Prostate gland (tissue), 2 donors: ENCODE results near the gene STK16. TPM values are rescaled to one million over a fixed set of nuclear protein-coding genes. Genes with fewer than 3 reads are reported as not detected.

ENCODE experiments used
- DNase-seq: peaks from one replicate; pipeline ENCODE4 v3.0.0-alpha.2; 2019; ENCODE audit warnings: low spot score
- H3K27ac ChIP-seq, 2 donors: fragments of 200-600 bp; sonication (generic); 2 replicates each; pipeline ENCODE4 v1.5.1; 2017 to 2019
- H3K27me3 ChIP-seq: fragments of 200-600 bp; sonication (generic); replicated peaks from 2 replicates; pipeline ENCODE4 v1.5.1; 2019; ENCODE audit not compliant: insufficient read depth
- H3K36me3 ChIP-seq, 2 donors: fragments of 200-600 bp; sonication (generic); 1 replicate in 1 of 2; 2 replicates in 1 of 2; pipeline versions ENCODE4 v1.5.1 to v1.8.1; 2017 to 2019
- H3K4me1 ChIP-seq: fragments of 200-600 bp; sonication (generic); replicated peaks from 2 replicates; pipeline ENCODE4 v1.5.1; 2019
- H3K4me3 ChIP-seq, 2 donors: fragments of 200-600 bp; sonication (generic); 2 replicates each; pipeline ENCODE4 v1.5.1; 2017 to 2019
- H3K9me3 ChIP-seq: fragments of 200-600 bp; sonication (generic); 2 replicates; pipeline ENCODE4 v1.5.1; 2017
- CTCF ChIP-seq, 4 experiments: fragments of 200-600 bp in 2 of 4; fragments of 450-650 bp in 2 of 4; sonication (generic) in 2 of 4; IDR thresholded peaks; 1 replicate in 3 of 4; 2 replicates in 1 of 4; pipeline ENCODE4 v1.5.1; 2016 to 2019; ENCODE audit warnings: antibody characterized with exemption in 4 of 4, mild to moderate bottlenecking in 2 of 4, moderate library complexity in 2 of 4
- POLR2A ChIP-seq: fragments of 450-650 bp; IDR thresholded peaks from one replicate; pipeline ENCODE4 v1.6.1; 2016; ENCODE audit warnings: antibody characterized with exemption, mild to moderate bottlenecking
- POLR2AphosphoS5 ChIP-seq: sonication (generic); formaldehyde crosslinking; IDR thresholded peaks from one replicate; pipeline ENCODE4 v1.6.1; 2017; ENCODE audit warnings: antibody characterized with exemption
- WGBS: methylation state at CpG from one replicate; pipeline ENCODE4 v1.1.5; 2018; 5-methylcytosine and 5-hydroxymethylcytosine counted together
- intact Hi-C: fragments of 100-400 bp; cut with DNase I; formaldehyde crosslinking; loops from one replicate; pipeline ENCODE4 v1.14.2; 2022
- total RNA-seq, 2 donors: library from RNA; depleted of rRNA; stranded (reverse); fragments of >200 nt; gene quantifications; one replicate each; pipeline ENCODE4 v1.1.0, GENCODE V29; 2016

The STK16 gene
- total RNA-seq, 2 donors from 2014 or later = 20.5 to 26.1 TPM

- peaks cover 22% of the 10 kb centered on the region for H3K4me1 ChIP-seq
- H3K27ac ChIP-seq = peak within 1 kb of the TSS; percentile 88 to 89
- intact Hi-C loops = loop anchor here (5.0 to 10.0 kb wide), 2 partner anchors 42 to 76 kb away; partner anchors contain the start of genes CNPPD1 and RETREG2
- DNase-seq = peak; percentile 96
- H3K27me3 ChIP-seq = no peaks in the 10 kb centered on the region
- 6% methylated on average over 62 of the region's 71 CpGs for WGBS
- H3K9me3 ChIP-seq = no peaks in the 10 kb centered on the region
- TF ChIP-seq POLR2AphosphoS5 (peak; percentile 94), CTCF (IDR thresholded peaks at IDR 0.05) (no peak), POLR2A (peak; percentile 92)
- peaks cover 23 to 33% of the 10 kb centered on the region in 2 donors for H3K36me3 ChIP-seq
- peak within 1 kb of the TSS; percentile 42 to 46 for H3K4me3 ChIP-seq
Observed at GRCh38 chr2:219218732-219219701, 26.3 kb upstream of the STK16 start, which contains the start of gene ABCB6. ABCB6 (minus strand) TSS chr2:219218958; CDS start chr2:219218673, 285 bp downstream.

GRCh38 chr2:219219784-219220532 is 25.3 kb upstream of the STK16 start:
- intact Hi-C loops = loop anchor here (5.0 to 10.0 kb wide), 2 partner anchors 43 to 75 kb away; partner anchors contain the start of genes CNPPD1 and RETREG2

GRCh38 chr2:219220652-219221402 is 24.5 kb upstream of the STK16 start:
- no peak for DNase-seq
- Histone ChIP-seq H3K4me3 (no peak overlapping the region), H3K9me3 (no peaks in the 10 kb centered on the region), H3K27ac (no peak overlapping the region), H3K36me3 (peaks cover 26 to 32% of the 10 kb centered on the region in 2 donors), H3K27me3 (no peaks in the 10 kb centered on the region), H3K4me1 (peaks cover 22% of the 10 kb centered on the region)
- intact Hi-C loops = no loop called here
- TF ChIP-seq POLR2A (no peak), CTCF (IDR thresholded peaks at IDR 0.05) (no peak), POLR2AphosphoS5 (no peak)
- WGBS = 87% methylated on average over 19 of the region's 19 CpGs

More at GRCh38 chr2:219219784-219220532, 25.3 kb upstream of the STK16 start:
- no peaks in the 10 kb centered on the region for H3K27me3 ChIP-seq
- peaks cover 22% of the 10 kb centered on the region for H3K4me1 ChIP-seq
- no peak for TF ChIP-seq POLR2A
- TF ChIP-seq POLR2AphosphoS5 = no peak
- no peaks in the 10 kb centered on the region for H3K9me3 ChIP-seq
- 83% methylated on average over 17 of the region's 18 CpGs for WGBS
- H3K27ac ChIP-seq = peak overlapping the region in 1 of 2 donors; percentile 88
- H3K4me3 ChIP-seq = no peak overlapping the region
- no peak for DNase-seq
- H3K36me3 ChIP-seq = peaks cover 25 to 32% of the 10 kb centered on the region in 2 donors

GRCh38 chr2:219221957-219222518 is 23.2 kb upstream of the STK16 start:
- 93% methylated on average over 16 of the region's 16 CpGs for WGBS
- Histone ChIP-seq H3K27me3 (no peaks in the 10 kb centered on the region), H3K4me1 (peaks cover 19% of the 10 kb centered on the region), H3K9me3 (no peaks in the 10 kb centered on the region), H3K4me3 (no peak overlapping the region), H3K36me3 (peaks cover 26 to 32% of the 10 kb centered on the region in 2 donors), H3K27ac (no peak overlapping the region)
- intact Hi-C loops = no loop called here
- TF ChIP-seq CTCF (IDR thresholded peaks at IDR 0.05) = no peak
- TF ChIP-seq POLR2AphosphoS5 = no peak
- TF ChIP-seq POLR2A = no peak
- no peak for DNase-seq
